Hepatocyte (in vitro differentiated cells): ENCODE measurements around the gene PCK1. TPM values are rescaled to one million over a fixed set of nuclear protein-coding genes. Genes with fewer than 3 reads are reported as not detected.

Source experiments
- DNase-seq: peaks from one replicate; pipeline ENCODE4 v3.0.0-alpha.2; 2016; ENCODE audit warnings: low spot score
- H2AFZ ChIP-seq: fragments of 200-600 bp; sonication (generic); 2 replicates; pipeline ENCODE4 v1.6.0; 2016; ENCODE audit warnings: antibody characterized with exemption, mild to moderate bottlenecking
- H3K27ac ChIP-seq: fragments of 200-600 bp; sonication (generic); 2 replicates; pipeline ENCODE4 v1.5.1; 2016; ENCODE audit warnings: mild to moderate bottlenecking
- H3K27me3 ChIP-seq: fragments of 200-600 bp; sonication (generic); 2 replicates; pipeline ENCODE4 v1.6.1; 2016
- H3K36me3 ChIP-seq: fragments of 200-600 bp; sonication (generic); replicated peaks from 2 replicates; pipeline ENCODE4 v1.5.1; 2016; ENCODE audit warnings: low read depth; ENCODE audit not compliant: insufficient read depth
- H3K4me1 ChIP-seq: fragments of 200-600 bp; sonication (generic); 2 replicates; pipeline ENCODE4 v1.5.1; 2016; ENCODE audit warnings: mild to moderate bottlenecking, moderate library complexity; ENCODE audit not compliant: insufficient read depth
- H3K4me2 ChIP-seq: fragments of 200-600 bp; sonication (generic); 2 replicates; pipeline ENCODE4 v1.6.0; 2016
- H3K4me3 ChIP-seq: fragments of 200-600 bp; sonication (generic); 2 replicates; pipeline ENCODE4 v1.5.1; 2016; ENCODE audit warnings: mild to moderate bottlenecking
- H3K79me2 ChIP-seq: fragments of 200-600 bp; sonication (generic); 2 replicates; pipeline ENCODE4 v1.6.0; 2017; ENCODE audit warnings: mild to moderate bottlenecking
- H3K9me2 ChIP-seq: fragments of 200-600 bp; sonication (generic); replicated peaks from 2 replicates; pipeline ENCODE4 v1.6.0; 2017; ENCODE audit warnings: mild to moderate bottlenecking; ENCODE audit not compliant: insufficient read depth
- H3K9me3 ChIP-seq: fragments of 200-600 bp; sonication (generic); 2 replicates; pipeline ENCODE4 v1.5.1; 2016; ENCODE audit warnings: low read depth, mild to moderate bottlenecking
- H4K20me1 ChIP-seq: fragments of 200-600 bp; sonication (generic); 2 replicates; pipeline ENCODE4 v1.6.0; 2016; ENCODE audit warnings: mild to moderate bottlenecking; ENCODE audit not compliant: insufficient read depth, poor library complexity, severe bottlenecking
- EZH2 ChIP-seq: fragments of 200-600 bp; sonication (generic); IDR thresholded peaks from 2 replicates; pipeline ENCODE4 v1.6.1; 2016; ENCODE audit warnings: antibody characterized with exemption, mild to moderate bottlenecking, borderline replicate concordance
- EZH2phosphoT487 ChIP-seq: fragments of 200-600 bp; sonication (generic); IDR thresholded peaks from one replicate; pipeline ENCODE4 v1.6.1; 2018; ENCODE audit warnings: antibody characterized with exemption, mild to moderate bottlenecking, low read depth, moderate library complexity; ENCODE audit not compliant: unreplicated experiment, severe bottlenecking
- WGBS: methylation state at CpG from one replicate; pipeline ENCODE4 v1.1.6; 2016; ENCODE audit warnings: low lambda C conversion rate; ENCODE audit errors: missing lambda C conversion rate; 5-methylcytosine and 5-hydroxymethylcytosine counted together
- polyA plus RNA-seq: library from polyadenylated mRNA; unstranded; fragments of >200 nt; fragmentation: Nextera tagmentation; extraction: Ambion mirVana; gene quantifications from 2 replicates; pipeline ENCODE4 v1.2.1, GENCODE V29; 2016
- total RNA-seq: library from RNA; depleted of rRNA; stranded (reverse); fragments of >200 nt; gene quantifications from 2 replicates; pipeline ENCODE4 v1.2.3, GENCODE V29; 2014
- TF ChIP-seq, protein P1 (sequence below): fragments of 200-600 bp; sonication (generic); IDR thresholded peaks from 2 replicates; pipeline ENCODE4 v1.5.1; 2016; ENCODE audit warnings: antibody characterized with exemption, mild to moderate bottlenecking; ENCODE audit not compliant: poor library complexity

PCK1 gene
- total and polyA plus RNA-seq, 2 experiments from 2014 or later = 11.6 to 12.8 TPM

DNA sequence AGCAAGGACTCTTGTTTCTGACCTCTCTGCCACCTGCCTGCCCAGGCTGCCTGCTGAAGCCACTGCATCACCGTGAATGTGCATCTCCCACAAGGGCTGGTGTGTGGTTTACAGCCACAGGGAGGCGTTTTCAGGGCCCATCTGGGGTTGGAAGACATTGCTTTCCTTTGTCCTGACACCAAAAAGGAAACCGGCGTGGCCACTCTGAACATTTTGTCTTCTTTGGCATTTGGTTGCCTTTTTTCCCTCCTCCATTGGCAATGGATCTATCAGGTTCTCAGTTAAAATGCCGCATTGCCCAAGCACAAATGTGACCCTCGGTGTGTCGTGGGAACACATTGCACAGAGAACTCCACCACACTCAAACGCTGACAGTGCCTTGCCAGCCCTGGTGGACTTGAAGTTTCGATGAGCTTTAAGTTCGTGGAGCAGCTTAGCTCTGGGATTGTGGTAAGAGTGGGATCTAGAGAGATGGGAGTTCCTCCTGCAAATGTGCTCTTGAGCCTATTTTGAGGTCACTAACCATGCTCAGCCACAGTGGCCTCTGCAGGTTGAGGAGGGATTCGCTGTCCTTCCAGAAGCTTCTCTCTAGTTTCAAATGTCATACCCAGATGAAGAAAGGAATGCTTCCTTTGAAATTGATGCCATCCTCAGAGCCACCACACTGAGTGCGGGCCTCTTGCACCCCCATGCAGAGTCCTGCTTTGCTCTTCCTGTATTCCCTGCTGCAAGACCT, 14.8 kb upstream of the PCK1 start:
- H2AFZ ChIP-seq = no peak overlapping the region
- no peak overlapping the region for H3K4me3 ChIP-seq
- no peaks in the 10 kb centered on the region for H3K27me3 ChIP-seq
- 91% methylated on average over 12 of the region's 12 CpGs for WGBS
- DNase-seq = no peak
- H4K20me1 ChIP-seq = no peaks in the 10 kb centered on the region
- H3K9me3 ChIP-seq = no peaks in the 10 kb centered on the region
- no peaks in the 10 kb centered on the region for H3K36me3 ChIP-seq
- TF ChIP-seq EZH2 (no peak), EZH2phosphoT487 (no peak)
- TF ChIP-seq, protein P1, sequence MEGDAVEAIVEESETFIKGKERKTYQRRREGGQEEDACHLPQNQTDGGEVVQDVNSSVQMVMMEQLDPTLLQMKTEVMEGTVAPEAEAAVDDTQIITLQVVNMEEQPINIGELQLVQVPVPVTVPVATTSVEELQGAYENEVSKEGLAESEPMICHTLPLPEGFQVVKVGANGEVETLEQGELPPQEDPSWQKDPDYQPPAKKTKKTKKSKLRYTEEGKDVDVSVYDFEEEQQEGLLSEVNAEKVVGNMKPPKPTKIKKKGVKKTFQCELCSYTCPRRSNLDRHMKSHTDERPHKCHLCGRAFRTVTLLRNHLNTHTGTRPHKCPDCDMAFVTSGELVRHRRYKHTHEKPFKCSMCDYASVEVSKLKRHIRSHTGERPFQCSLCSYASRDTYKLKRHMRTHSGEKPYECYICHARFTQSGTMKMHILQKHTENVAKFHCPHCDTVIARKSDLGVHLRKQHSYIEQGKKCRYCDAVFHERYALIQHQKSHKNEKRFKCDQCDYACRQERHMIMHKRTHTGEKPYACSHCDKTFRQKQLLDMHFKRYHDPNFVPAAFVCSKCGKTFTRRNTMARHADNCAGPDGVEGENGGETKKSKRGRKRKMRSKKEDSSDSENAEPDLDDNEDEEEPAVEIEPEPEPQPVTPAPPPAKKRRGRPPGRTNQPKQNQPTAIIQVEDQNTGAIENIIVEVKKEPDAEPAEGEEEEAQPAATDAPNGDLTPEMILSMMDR = no peak
- H3K79me2 ChIP-seq = no peaks in the 10 kb centered on the region
- H3K4me2 ChIP-seq = no peak overlapping the region
- H3K9me2 ChIP-seq = no peaks in the 10 kb centered on the region
- no peak overlapping the region for H3K27ac ChIP-seq
- no peaks in the 10 kb centered on the region for H3K4me1 ChIP-seq

DNA sequence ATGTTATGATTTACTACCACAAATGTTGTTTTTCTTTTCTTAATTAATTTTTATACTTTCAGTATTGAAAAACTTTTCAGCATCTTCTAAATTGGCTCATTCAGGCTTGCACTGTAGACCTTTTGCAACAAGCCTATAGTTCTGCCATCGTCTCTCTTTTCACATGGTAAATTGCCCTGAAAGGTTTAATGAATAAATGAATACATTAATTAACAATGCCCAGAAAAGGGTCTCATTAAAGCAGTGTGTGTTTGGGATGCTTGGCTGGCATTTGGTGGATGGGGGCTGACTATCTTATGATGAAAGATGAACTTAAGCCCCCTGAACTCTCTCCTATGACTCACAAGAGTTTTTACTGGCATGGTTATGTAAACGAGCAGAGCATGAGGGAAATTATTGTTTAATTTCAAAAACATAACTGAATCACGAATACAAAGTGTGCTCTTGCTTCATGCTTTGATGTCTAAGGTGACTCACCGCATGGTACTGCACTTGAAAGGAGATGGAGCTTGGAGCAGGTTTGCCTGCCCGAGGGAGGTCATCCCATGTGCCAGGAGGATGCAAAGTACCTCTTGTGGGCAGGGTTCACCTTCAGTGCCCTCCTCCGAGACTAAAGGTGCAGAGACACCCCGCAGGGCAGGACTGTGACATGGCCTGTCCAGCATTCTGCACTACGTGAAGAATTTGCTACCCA, 13.8 kb upstream of the PCK1 start:
- TF ChIP-seq EZH2 (no peak), EZH2phosphoT487 (no peak)
- TF ChIP-seq, protein P1 = no peak
- H3K4me3 ChIP-seq = no peak overlapping the region
- no peaks in the 10 kb centered on the region for H3K36me3 ChIP-seq
- H2AFZ ChIP-seq = no peak overlapping the region
- no peak overlapping the region for H3K27ac ChIP-seq
- DNase-seq = no peak
- no peaks in the 10 kb centered on the region for H3K27me3 ChIP-seq
- no peaks in the 10 kb centered on the region for H3K9me3 ChIP-seq
- no peaks in the 10 kb centered on the region for H4K20me1 ChIP-seq
- H3K9me2 ChIP-seq = no peaks in the 10 kb centered on the region
- 80% methylated on average over 8 of the region's 8 CpGs for WGBS
- no peak overlapping the region for H3K4me2 ChIP-seq
- H3K4me1 ChIP-seq = no peaks in the 10 kb centered on the region
- no peaks in the 10 kb centered on the region for H3K79me2 ChIP-seq

DNA sequence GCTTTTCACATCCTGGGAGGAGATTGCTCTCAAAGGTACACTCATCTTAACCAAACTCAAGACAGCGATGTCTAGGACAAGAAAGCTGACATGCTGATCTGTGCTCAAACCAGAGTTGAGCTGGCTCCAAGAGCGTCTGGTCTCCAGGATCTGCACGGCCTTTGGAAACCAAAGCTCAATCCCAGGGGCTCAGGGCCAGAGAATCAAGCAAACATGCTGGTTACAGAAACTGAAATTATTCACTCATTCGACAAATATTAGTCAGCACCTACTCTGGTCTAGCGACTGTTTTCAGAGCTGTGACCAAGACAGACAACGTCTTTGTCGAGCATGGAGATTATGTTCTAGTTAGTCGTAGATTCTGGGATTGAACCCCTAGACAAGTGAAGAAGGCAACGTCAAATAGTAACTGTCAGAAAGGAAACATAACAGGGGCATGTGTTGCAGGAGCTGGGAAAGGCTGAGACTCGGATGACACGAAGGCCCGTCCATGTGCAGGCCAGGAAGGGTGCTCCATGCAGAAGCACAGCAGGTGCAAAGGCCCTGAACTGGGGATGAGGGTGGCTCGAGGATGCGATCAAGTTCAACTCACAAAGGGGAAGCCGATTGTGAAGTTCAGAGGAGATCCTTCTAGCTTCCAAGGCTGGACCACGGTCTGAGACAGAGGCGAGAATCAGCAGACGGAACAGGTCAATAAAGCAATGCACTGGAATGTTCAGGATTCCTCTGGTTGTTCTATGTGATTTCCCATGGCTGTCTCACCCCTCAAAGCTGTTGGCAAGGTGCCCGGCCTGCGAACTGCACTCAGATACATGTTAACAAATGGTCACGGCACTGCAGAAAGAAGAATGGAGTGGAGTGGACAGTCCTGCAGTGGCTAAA, 12.5 kb upstream of the PCK1 start:
- Histone ChIP-seq H3K9me2 (no peaks in the 10 kb centered on the region), H3K4me1 (no peaks in the 10 kb centered on the region), H3K36me3 (no peaks in the 10 kb centered on the region), H4K20me1 (no peaks in the 10 kb centered on the region), H3K27ac (no peak overlapping the region), H3K27me3 (no peaks in the 10 kb centered on the region), H2AFZ (no peak overlapping the region), H3K4me3 (no peak overlapping the region), H3K79me2 (no peaks in the 10 kb centered on the region), H3K4me2 (no peak overlapping the region), H3K9me3 (no peaks in the 10 kb centered on the region)
- WGBS = 91% methylated on average over 21 of the region's 21 CpGs
- DNase-seq = no peak
- TF ChIP-seq, protein P1 = no peak
- TF ChIP-seq EZH2 = no peak
- TF ChIP-seq EZH2phosphoT487 = no peak
